DOHH2 (cell line): ENCODE results near the gene CD300LF.

Experiments
- H3F3A ChIP-seq: fragments of 200-600 bp; sonication (generic), shearing (Covaris generic); 2 replicates; pipeline ENCODE4 v1.6.0; 2016; ENCODE audit warnings: antibody characterized with exemption, mild to moderate bottlenecking; ENCODE audit not compliant: control insufficient read depth, insufficient read depth
- H3K27ac ChIP-seq: fragments of 200-600 bp; sonication (generic); 2 replicates; pipeline ENCODE4 v1.5.1; 2014; ENCODE audit warnings: low read depth, mild to moderate bottlenecking, low read length, moderate library complexity
- H3K27me3 ChIP-seq: fragments of 200-600 bp; sonication (generic); 2 replicates; pipeline ENCODE4 v1.6.1; 2014; ENCODE audit warnings: mild to moderate bottlenecking, low read length, mixed read lengths; ENCODE audit not compliant: control insufficient read depth
- H3K36me3 ChIP-seq: fragments of 200-600 bp; sonication (generic); 2 replicates; pipeline ENCODE4 v1.6.1; 2014; ENCODE audit warnings: mild to moderate bottlenecking, low read length, moderate library complexity, mixed read lengths; ENCODE audit not compliant: control insufficient read depth
- H3K4me1 ChIP-seq: fragments of 200-600 bp; sonication (generic); 2 replicates; pipeline ENCODE4 v1.6.1; 2014; ENCODE audit warnings: mild to moderate bottlenecking, low read length, mixed read lengths; ENCODE audit not compliant: control insufficient read depth
- H3K4me2 ChIP-seq: fragments of 200-600 bp; sonication (generic); 2 replicates; pipeline ENCODE4 v1.6.0; 2014; ENCODE audit warnings: mild to moderate bottlenecking, low read length, moderate library complexity
- H3K4me3 ChIP-seq: fragments of 200-600 bp; sonication (generic); 2 replicates; pipeline ENCODE4 v1.5.1; 2014; ENCODE audit warnings: mild to moderate bottlenecking, low read length, mixed read lengths
- H3K79me2 ChIP-seq: fragments of 200-600 bp; sonication (generic); 2 replicates; pipeline ENCODE4 v1.6.1; 2014; ENCODE audit warnings: mild to moderate bottlenecking, low read length, mixed read lengths; ENCODE audit not compliant: control insufficient read depth
- H3K9me2 ChIP-seq: fragments of 200-600 bp; sonication (generic); replicated peaks from 2 replicates; pipeline ENCODE4 v1.6.1; 2014; ENCODE audit warnings: mild to moderate bottlenecking, low read length, mixed read lengths; ENCODE audit not compliant: control insufficient read depth
- H3K9me3 ChIP-seq: fragments of 200-600 bp; sonication (generic); 2 replicates; pipeline ENCODE4 v1.6.1; 2014; ENCODE audit warnings: antibody characterized with exemption, low read length, mixed read lengths; ENCODE audit not compliant: control insufficient read depth, insufficient read depth
- H4K20me1 ChIP-seq: fragments of 200-600 bp; sonication (generic); 2 replicates; pipeline ENCODE4 v1.6.0; 2014; ENCODE audit warnings: low read depth, mild to moderate bottlenecking, antibody characterized with exemption, low read length, moderate library complexity; ENCODE audit not compliant: control insufficient read depth, insufficient read depth
- EZH2phosphoT487 ChIP-seq: fragments of 200-600 bp; sonication (generic); IDR thresholded peaks from 2 replicates; pipeline ENCODE4 v1.6.1; 2017; ENCODE audit warnings: borderline replicate concordance, mild to moderate bottlenecking, antibody characterized with exemption, low read length, moderate library complexity, mixed read lengths
- TF ChIP-seq, protein P1 (sequence below): fragments of 200-600 bp; sonication (generic); IDR thresholded peaks from one replicate; pipeline ENCODE4 v1.5.1; 2014; ENCODE audit warnings: antibody characterized with exemption, mild to moderate bottlenecking, low read depth, low read length; ENCODE audit not compliant: poor library complexity, severe bottlenecking

Gene CD300LF

GRCh38 chr17:74679374-74679773, 33.3 kb downstream of the CD300LF start:
- no peaks in the 10 kb centered on the region for H3K36me3 ChIP-seq
- peaks cover 8% of the 10 kb centered on the region for H3K4me1 ChIP-seq
- no peaks in the 10 kb centered on the region for H3K79me2 ChIP-seq
- no peak overlapping the region for H3K27ac ChIP-seq
- no peak overlapping the region for H3K4me3 ChIP-seq
- H3K27me3 ChIP-seq, result peaks cover 15% of the 10 kb centered on the region; the same call in 1 of the 2 replicates
- no peaks in the 10 kb centered on the region for H3K9me2 ChIP-seq
- TF ChIP-seq EZH2phosphoT487, result no peak
- TF ChIP-seq, protein P1, sequence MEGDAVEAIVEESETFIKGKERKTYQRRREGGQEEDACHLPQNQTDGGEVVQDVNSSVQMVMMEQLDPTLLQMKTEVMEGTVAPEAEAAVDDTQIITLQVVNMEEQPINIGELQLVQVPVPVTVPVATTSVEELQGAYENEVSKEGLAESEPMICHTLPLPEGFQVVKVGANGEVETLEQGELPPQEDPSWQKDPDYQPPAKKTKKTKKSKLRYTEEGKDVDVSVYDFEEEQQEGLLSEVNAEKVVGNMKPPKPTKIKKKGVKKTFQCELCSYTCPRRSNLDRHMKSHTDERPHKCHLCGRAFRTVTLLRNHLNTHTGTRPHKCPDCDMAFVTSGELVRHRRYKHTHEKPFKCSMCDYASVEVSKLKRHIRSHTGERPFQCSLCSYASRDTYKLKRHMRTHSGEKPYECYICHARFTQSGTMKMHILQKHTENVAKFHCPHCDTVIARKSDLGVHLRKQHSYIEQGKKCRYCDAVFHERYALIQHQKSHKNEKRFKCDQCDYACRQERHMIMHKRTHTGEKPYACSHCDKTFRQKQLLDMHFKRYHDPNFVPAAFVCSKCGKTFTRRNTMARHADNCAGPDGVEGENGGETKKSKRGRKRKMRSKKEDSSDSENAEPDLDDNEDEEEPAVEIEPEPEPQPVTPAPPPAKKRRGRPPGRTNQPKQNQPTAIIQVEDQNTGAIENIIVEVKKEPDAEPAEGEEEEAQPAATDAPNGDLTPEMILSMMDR, result no peak
- H3K4me2 ChIP-seq, result no peak overlapping the region
- no peaks in the 10 kb centered on the region for H3K9me3 ChIP-seq
- no peaks in the 10 kb centered on the region for H4K20me1 ChIP-seq
- H3F3A ChIP-seq, result no peaks in the 10 kb centered on the region

DNA sequence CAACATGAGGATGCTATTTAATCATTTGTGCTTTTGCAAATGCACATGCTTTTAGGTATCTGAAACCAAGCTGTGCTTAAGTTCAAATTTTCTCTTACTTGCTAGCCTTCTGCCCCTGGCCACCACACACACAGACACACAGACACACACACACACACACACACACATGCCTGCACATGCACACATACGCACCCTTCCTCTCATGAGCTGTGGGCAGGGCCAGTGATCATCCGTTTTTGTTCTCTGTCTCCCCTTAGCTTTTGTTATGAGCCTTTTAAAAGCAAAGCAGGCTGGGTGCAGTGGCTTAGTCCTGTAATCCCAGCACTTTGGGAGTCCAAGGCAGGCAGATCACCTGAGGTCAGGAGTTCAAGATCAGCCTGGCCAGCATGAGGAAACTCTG, 34.2 kb downstream of the CD300LF start:
- no peak for TF ChIP-seq EZH2phosphoT487
- TF ChIP-seq, protein P1, result no peak
- Histone ChIP-seq H3K4me3 (no peak overlapping the region), H3K4me2 (no peak overlapping the region), H3K36me3 (no peaks in the 10 kb centered on the region), H4K20me1 (no peaks in the 10 kb centered on the region), H3K27ac (no peak overlapping the region), H3K27me3 (peaks cover 15% of the 10 kb centered on the region; the same call in 1 of the 2 replicates), H3K4me1 (peaks cover 8% of the 10 kb centered on the region), H3K79me2 (no peaks in the 10 kb centered on the region), H3F3A (no peaks in the 10 kb centered on the region), H3K9me3 (no peaks in the 10 kb centered on the region), H3K9me2 (no peaks in the 10 kb centered on the region)

DNA sequence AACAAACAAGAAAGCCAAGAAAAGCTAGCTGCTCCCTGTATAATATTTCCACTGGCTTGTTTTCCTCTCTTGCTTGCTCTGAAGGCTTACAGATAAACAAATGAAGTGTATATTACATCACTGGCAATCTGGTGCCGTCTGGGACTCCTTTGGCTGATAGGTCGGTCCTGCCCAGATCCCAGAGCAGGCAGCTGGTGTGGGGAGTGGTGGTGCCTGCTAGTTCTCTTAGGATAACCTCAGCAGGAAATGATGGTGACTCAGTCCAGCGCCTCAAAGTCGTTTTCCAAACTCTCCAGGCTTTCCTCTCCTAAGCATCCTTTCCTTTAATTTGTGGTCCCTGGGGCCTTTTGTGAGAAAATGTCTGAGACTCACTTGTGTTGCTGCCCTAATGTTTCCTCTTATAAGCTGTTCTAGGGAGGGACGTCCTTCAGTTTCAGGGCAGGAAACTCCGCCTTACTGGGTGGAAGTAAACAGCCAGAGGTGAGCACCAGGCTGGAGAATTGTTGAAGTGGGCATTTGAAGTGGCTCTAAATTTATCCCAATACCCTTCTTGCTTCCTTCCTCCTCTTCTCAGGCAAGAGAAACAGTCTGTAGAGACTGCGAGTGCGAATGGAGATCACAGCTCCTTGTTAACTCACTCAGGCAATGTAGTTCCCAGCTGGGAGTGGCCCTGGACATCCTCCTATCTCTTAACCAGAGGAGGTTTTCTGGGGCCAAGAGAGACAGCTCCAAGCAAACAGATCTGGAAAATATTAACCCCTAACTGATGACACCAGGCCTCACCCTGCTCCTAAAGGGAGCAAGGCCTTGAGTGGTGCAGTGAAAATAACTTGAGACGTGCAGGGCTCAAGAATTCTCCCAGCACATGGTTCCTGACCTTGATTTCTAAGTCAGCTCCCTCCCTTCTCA, 34.9 kb downstream of the CD300LF start:
- peaks cover 8% of the 10 kb centered on the region for H3K4me1 ChIP-seq
- H3K27ac ChIP-seq, result no peak overlapping the region
- TF ChIP-seq, protein P1, result no peak
- no peak for TF ChIP-seq EZH2phosphoT487
- no peaks in the 10 kb centered on the region for H3K36me3 ChIP-seq
- H3K27me3 ChIP-seq, result peaks cover 15% of the 10 kb centered on the region; the same call in 1 of the 2 replicates
- no peaks in the 10 kb centered on the region for H3F3A ChIP-seq
- no peaks in the 10 kb centered on the region for H3K9me3 ChIP-seq
- no peak overlapping the region for H3K4me2 ChIP-seq
- H3K9me2 ChIP-seq, result no peaks in the 10 kb centered on the region
- no peak overlapping the region for H3K4me3 ChIP-seq
- H3K79me2 ChIP-seq, result no peaks in the 10 kb centered on the region
- H4K20me1 ChIP-seq, result no peaks in the 10 kb centered on the region
